Loucy (cell line): ENCODE results near the gene SCT.

Experiments
- CTCF ChIP-seq: fragments of 200-600 bp; sonication (generic); conservative IDR thresholded peaks from 2 replicates; pipeline ENCODE4 v1.5.1; 2014; ENCODE audit warnings: mild to moderate bottlenecking, antibody characterized with exemption, low read length
- EZH2phosphoT487 ChIP-seq: fragments of 200-600 bp; IDR thresholded peaks from 2 replicates; pipeline ENCODE4 v1.6.1; 2018; ENCODE audit warnings: antibody characterized with exemption, mild to moderate bottlenecking, moderate library complexity, borderline replicate concordance

GRCh38 chr11:595400-595799 lies 31.6 kb downstream of the SCT start:
- TF ChIP-seq CTCF: no peak
- TF ChIP-seq EZH2phosphoT487: no peak
